K562 (cell line): ENCODE data around the gene GUK1. TPM values are rescaled to one million over a fixed set of nuclear protein-coding genes. Genes with fewer than 3 reads are reported as not detected.

Experiments used
- ASH1L ChIP-seq: fragments of 450-650 bp; IDR thresholded peaks from 2 replicates; pipeline ENCODE4 v1.6.1; 2018; ENCODE audit warnings: borderline replicate concordance, mild to moderate bottlenecking, low read depth; ENCODE audit not compliant: partially characterized antibody
- HDAC8 ChIP-seq: fragments of 450-650 bp; IDR thresholded peaks from 2 replicates; pipeline ENCODE4 v1.6.1; 2016; ENCODE audit warnings: mild to moderate bottlenecking, missing genetic modification characterization, moderate library complexity, missing compliant biosample characterization
- KLF6 ChIP-seq: fragments of 250-450 bp; sonication (Bioruptor Pico); IDR thresholded peaks from 2 replicates; pipeline ENCODE4 v1.4.0; 2020; ENCODE audit warnings: mild to moderate bottlenecking, moderate library complexity, borderline replicate concordance
- NKRF ChIP-seq: fragments of 450-650 bp; IDR thresholded peaks from 2 replicates; pipeline ENCODE4 v1.6.1; 2016; ENCODE audit warnings: borderline replicate concordance
- PREB ChIP-seq: sonication (generic); formaldehyde crosslinking; IDR thresholded peaks from 2 replicates; pipeline ENCODE4 v1.8.1; 2023; ENCODE audit warnings: mild to moderate bottlenecking, missing genetic modification reagents
- RFX5 ChIP-seq: IDR thresholded peaks from 2 replicates; pipeline ENCODE4 v1.6.1; 2011; ENCODE audit warnings: low read depth, mild to moderate bottlenecking, improper control_type of control experiment, low read length
- SIX5 ChIP-seq, 2 experiments: IDR thresholded peaks; 2 replicates each; pipeline ENCODE4 v1.6.1; 2011; ENCODE audit warnings: low read length in 2 of 2, borderline replicate concordance in 1 of 2, low read depth in 1 of 2, mild to moderate bottlenecking in 1 of 2, moderate library complexity in 1 of 2; ENCODE audit not compliant: insufficient read depth in 1 of 2
- SRSF7 ChIP-seq: fragments of 200-400 bp; formaldehyde crosslinking; optimal IDR thresholded peaks from 2 replicates; pipeline ENCODE3; 2017; ENCODE audit warnings: mild to moderate bottlenecking, low read depth, low read length
- TEAD1 ChIP-seq, 2 experiments: fragments of 450-650 bp in 1 of 2; sonication (generic) in 1 of 2; formaldehyde crosslinking; IDR thresholded peaks; 2 replicates each; pipeline versions ENCODE4 v1.4.0 to v1.8.0; 2020 to 2022; ENCODE audit warnings: mild to moderate bottlenecking in 2 of 2, missing genetic modification reagents in 1 of 2
- USF1 ChIP-seq: sonication (generic); formaldehyde crosslinking; IDR thresholded peaks from 2 replicates; pipeline ENCODE4 v1.9.0; 2022; ENCODE audit warnings: mild to moderate bottlenecking, missing genetic modification reagents
- ZBTB26 ChIP-seq: fragments of 450-650 bp; formaldehyde crosslinking; IDR thresholded peaks from 2 replicates; pipeline ENCODE4 v1.4.0; 2022; ENCODE audit warnings: missing genetic modification characterization
- ZKSCAN3 ChIP-seq: fragments of 250-450 bp; sonication (Bioruptor Pico); IDR thresholded peaks from 2 replicates; pipeline ENCODE4 v1.4.0; 2020
- polyA plus RNA-seq, 8 experiments: library from polyadenylated mRNA; depleted of rRNA in 4 of 8; stranded (reverse) in 5 of 8; unstranded in 3 of 8; fragments of >200 nt; fragmentation: Nextera tagmentation in 2 of 8; fragmentation: Illumina TruSeq in 1 of 8; extraction: Ambion mirVana in 2 of 8; extraction: Trizol in 1 of 8; gene quantifications; 2 replicates each; pipeline versions ENCODE4 v1.2.1 to v1.2.3, GENCODE V29; 2011 to 2014; ENCODE audit warnings: inconsistent platforms in 1 of 8, missing spikeins in 1 of 8
- total RNA-seq, 7 experiments: library from RNA; depleted of rRNA in 6 of 7; stranded (reverse); fragments of >200 nt in 6 of 7; fragmentation: Illumina TruSeq in 2 of 7; extraction: Trizol in 2 of 7; gene quantifications; 2 replicates each; pipeline versions ENCODE4 v1.2.1 to v1.2.3, GENCODE V29; 2011 to 2021; ENCODE audit warnings: low replicate concordance in 1 of 7
- TF ChIP-seq, protein P1 (sequence below): fragments of 450-650 bp; formaldehyde crosslinking; IDR thresholded peaks from 2 replicates; pipeline ENCODE4 v1.4.0; 2020; ENCODE audit warnings: mild to moderate bottlenecking
- TF ChIP-seq, protein P2 (sequence below): fragments of 450-650 bp; IDR thresholded peaks from 2 replicates; pipeline ENCODE4 v1.6.1; 2018; ENCODE audit not compliant: partially characterized antibody

Gene GUK1
- total and polyA plus RNA-seq, 9 of the 15 experiments (the other 6 are each of a cell fraction or from before 2014, with no cell fraction given), result 7.0 to 331 (median 132) TPM

DNA sequence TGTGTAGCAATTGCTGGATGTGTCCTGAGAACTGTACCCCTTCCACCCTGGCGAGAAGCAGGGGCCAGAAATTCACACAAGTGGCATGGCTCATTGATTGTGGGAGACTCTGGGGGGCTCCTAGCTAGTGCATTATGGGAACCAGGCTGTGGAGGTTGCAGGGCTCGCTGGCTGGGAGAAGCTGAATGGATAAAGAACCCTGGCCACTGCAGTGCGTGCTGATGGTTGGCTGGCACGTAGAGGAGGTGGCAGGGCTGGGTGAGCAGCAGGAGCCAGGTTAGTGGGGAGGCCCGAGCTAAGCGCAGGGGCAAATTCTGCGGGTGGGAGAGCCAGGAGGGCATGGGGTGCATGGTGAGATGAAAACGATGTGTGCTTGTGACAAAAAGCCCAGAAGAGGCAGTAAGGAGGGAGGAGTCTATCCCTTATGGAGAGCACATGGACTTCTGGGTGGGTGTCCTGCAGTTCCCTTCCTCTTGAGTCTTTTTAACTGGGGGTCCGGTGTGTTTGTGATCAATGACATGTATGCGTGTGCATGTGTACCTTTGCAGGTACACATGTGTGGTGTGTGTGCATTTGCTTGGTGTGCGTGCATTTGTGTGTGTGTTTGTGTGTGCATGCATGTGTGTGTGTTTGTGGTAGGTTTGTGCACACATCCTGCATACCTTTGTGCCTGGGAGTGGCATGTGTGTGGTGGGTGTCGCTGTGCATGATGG lies 3.6 kb downstream of the GUK1 start (continued):
- no peak for TF ChIP-seq ZKSCAN3
- TF ChIP-seq, protein P1, sequence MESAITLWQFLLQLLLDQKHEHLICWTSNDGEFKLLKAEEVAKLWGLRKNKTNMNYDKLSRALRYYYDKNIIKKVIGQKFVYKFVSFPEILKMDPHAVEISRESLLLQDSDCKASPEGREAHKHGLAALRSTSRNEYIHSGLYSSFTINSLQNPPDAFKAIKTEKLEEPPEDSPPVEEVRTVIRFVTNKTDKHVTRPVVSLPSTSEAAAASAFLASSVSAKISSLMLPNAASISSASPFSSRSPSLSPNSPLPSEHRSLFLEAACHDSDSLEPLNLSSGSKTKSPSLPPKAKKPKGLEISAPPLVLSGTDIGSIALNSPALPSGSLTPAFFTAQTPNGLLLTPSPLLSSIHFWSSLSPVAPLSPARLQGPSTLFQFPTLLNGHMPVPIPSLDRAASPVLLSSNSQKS (CRISPR knock-in tag), result no peak
- TF ChIP-seq HDAC8, result no peak
- no peak for TF ChIP-seq KLF6 (CRISPR knock-in tag)
- no peak for TF ChIP-seq ZBTB26 (CRISPR knock-in tag)
- no peak for TF ChIP-seq ASH1L
- no peak for TF ChIP-seq PREB (CRISPR knock-in tag)
- no peak for TF ChIP-seq RFX5
- TF ChIP-seq, protein P2, sequence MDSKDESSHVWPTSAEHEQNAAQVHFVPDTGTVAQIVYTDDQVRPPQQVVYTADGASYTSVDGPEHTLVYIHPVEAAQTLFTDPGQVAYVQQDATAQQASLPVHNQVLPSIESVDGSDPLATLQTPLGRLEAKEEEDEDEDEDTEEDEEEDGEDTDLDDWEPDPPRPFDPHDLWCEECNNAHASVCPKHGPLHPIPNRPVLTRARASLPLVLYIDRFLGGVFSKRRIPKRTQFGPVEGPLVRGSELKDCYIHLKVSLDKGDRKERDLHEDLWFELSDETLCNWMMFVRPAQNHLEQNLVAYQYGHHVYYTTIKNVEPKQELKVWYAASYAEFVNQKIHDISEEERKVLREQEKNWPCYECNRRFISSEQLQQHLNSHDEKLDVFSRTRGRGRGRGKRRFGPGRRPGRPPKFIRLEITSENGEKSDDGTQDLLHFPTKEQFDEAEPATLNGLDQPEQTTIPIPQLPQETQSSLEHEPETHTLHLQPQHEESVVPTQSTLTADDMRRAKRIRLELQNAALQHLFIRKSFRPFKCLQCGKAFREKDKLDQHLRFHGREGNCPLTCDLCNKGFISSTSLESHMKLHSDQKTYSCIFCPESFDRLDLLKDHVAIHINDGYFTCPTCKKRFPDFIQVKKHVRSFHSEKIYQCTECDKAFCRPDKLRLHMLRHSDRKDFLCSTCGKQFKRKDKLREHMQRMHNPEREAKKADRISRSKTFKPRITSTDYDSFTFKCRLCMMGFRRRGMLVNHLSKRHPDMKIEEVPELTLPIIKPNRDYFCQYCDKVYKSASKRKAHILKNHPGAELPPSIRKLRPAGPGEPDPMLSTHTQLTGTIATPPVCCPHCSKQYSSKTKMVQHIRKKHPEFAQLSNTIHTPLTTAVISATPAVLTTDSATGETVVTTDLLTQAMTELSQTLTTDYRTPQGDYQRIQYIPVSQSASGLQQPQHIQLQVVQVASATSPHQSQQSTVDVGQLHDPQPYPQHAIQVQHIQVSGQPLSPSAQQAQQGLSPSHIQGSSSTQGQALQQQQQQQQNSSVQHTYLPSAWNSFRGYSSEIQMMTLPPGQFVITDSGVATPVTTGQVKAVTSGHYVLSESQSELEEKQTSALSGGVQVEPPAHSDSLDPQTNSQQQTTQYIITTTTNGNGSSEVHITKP, result no peak
- TF ChIP-seq SIX5 (IDR thresholded peaks at IDR 0.05; ENCODE audit: borderline replicate concordance in 1 of 2, insufficient read depth in 1 of 2, low read depth in 1 of 2, low read length in 2 of 2), result no peak
- TF ChIP-seq NKRF, result 0 out of 2 replicates have a peak, but pooled peaks have one; percentile 21
- no peak for TF ChIP-seq SRSF7
- no peak for TF ChIP-seq USF1 (CRISPR knock-in tag)
- no peak for TF ChIP-seq TEAD1 (CRISPR knock-in tag; IDR thresholded peaks at IDR 0.05)
